B cell (primary cell): ENCODE measurements around the gene CPB2.

Experiments used
- CTCF ChIP-seq: fragments of 200-600 bp; IDR thresholded peaks from one replicate; pipeline ENCODE4 v1.8.0; 2022; ENCODE audit warnings: antibody characterized with exemption, mild to moderate bottlenecking
- EZH2 ChIP-seq: IDR thresholded peaks from 2 replicates; pipeline ENCODE4 v1.6.1; 2012; ENCODE audit warnings: borderline replicate concordance, low read depth, mild to moderate bottlenecking, moderate library complexity, low read length; ENCODE audit not compliant: insufficient read depth, poor library complexity, severe bottlenecking

GRCh38 chr13:46075811-46076210 lies 29.0 kb downstream of the CPB2 start:
- TF ChIP-seq CTCF (no peak), EZH2 (no peak)
